NAMALWA (cell line): ENCODE results near the gene ABCA13.
A peak's percentile ranks its signal among the peaks of the same experiment; 100 is the strongest.
"Not testable (repeated sequence)": the region's sequence is repeated elsewhere in the genome, so short reads cannot be mapped to it uniquely, and the experiment has no call there.

Source experiments
- DNase-seq: peaks from one replicate; pipeline ENCODE4 v3.0.0-alpha.2; 2015; ENCODE audit warnings: low spot score

ABCA13 gene, protein sequence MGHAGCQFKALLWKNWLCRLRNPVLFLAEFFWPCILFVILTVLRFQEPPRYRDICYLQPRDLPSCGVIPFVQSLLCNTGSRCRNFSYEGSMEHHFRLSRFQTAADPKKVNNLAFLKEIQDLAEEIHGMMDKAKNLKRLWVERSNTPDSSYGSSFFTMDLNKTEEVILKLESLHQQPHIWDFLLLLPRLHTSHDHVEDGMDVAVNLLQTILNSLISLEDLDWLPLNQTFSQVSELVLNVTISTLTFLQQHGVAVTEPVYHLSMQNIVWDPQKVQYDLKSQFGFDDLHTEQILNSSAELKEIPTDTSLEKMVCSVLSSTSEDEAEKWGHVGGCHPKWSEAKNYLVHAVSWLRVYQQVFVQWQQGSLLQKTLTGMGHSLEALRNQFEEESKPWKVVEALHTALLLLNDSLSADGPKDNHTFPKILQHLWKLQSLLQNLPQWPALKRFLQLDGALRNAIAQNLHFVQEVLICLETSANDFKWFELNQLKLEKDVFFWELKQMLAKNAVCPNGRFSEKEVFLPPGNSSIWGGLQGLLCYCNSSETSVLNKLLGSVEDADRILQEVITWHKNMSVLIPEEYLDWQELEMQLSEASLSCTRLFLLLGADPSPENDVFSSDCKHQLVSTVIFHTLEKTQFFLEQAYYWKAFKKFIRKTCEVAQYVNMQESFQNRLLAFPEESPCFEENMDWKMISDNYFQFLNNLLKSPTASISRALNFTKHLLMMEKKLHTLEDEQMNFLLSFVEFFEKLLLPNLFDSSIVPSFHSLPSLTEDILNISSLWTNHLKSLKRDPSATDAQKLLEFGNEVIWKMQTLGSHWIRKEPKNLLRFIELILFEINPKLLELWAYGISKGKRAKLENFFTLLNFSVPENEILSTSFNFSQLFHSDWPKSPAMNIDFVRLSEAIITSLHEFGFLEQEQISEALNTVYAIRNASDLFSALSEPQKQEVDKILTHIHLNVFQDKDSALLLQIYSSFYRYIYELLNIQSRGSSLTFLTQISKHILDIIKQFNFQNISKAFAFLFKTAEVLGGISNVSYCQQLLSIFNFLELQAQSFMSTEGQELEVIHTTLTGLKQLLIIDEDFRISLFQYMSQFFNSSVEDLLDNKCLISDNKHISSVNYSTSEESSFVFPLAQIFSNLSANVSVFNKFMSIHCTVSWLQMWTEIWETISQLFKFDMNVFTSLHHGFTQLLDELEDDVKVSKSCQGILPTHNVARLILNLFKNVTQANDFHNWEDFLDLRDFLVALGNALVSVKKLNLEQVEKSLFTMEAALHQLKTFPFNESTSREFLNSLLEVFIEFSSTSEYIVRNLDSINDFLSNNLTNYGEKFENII (N-terminal part only)

DNA sequence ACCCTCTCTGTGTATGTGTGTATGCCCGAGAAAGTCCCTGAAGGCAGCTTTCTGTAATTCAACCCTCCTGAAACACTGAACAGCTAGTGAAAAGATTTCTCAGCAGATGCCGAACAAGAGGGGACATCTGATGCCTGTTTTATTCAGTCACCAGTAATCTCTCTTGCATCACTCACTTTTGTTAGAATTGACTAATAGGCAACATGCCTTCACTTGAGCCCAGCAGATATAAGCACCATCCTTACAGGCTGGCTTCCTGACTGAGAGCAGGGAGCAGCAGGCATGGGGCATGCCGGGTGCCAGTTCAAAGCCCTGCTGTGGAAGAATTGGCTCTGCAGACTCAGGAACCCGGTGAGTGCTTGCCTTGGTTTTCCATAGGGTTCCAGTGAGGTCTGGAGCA is at the start of gene ABCA13:
Gene ABCA13, plus strand, starts transcription at position 257 of the 400 bp plus-strand sequence. Its CDS starts 26 bp downstream, at position 283.
- no peak for DNase-seq

GRCh38 chr7:48126037-48126436 is 45.2 kb upstream of the ABCA13 start:
- DNase-seq = no peak

DNA sequence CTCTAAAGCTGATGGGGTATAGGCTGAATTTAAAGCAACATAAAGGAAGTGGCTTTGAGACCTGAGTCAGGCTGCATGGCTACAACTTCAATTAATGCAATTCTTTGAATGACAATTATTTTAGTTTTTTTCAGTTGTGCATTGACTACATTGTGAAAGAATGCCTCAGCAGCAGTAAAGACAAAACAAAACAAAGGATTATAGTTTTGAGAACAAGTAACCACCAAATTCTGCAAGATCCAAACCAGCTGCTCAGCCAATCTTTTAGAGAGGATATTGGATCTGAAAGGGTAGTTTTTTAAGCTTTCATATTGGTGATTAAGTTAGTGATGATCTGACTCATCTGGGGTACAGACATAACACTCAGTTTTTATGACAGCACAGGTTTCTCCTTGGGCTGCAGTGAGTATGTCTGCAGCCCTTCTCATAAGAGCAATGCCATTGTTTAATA is 40.6 kb upstream of the ABCA13 start:
- DNase-seq = no peak

DNA sequence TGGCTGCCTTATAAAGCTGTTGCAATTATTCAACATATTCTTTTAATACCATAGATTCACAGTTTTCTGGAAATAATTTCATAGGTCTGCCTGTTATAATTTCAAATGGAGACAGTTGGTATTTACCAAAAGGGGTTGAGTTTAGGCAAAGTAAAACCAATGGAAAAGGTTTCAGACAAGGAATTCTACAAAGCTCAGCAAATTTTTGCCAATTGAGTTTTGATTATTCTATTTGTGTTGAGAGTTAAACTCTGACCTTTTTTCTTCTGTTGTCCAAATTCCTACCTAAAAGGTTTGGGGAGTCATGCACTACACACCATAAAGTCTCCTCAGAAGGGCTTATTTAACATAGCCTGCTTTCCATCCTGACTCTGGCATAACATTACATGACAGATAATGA is 38.5 kb upstream of the ABCA13 start:
- no peak for DNase-seq

DNA sequence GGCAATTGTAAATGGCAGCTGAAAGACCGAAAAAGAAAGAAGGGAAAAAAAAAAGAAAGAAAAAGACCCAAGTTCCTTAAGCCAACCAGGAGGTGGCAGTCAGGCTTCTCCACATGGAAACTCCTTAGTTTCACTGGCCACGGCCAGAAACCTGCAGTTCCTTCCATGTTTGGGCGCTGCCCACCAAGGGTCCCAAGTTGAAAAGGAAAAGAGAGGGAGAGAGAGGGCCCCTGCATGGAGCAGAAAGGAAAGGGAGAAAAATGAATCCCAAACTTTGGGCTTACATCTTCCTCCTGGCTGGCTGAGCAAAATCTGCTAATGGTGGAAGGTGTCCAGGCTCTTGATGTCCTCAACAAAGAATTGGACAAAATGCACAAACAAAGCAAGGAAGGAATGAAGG is 31.8 kb upstream of the ABCA13 start:
- no peak for DNase-seq

GRCh38 chr7:48140001-48140681 is 31.1 kb upstream of the ABCA13 start:
- no peak for DNase-seq

GRCh38 chr7:48141521-48141920 is 29.7 kb upstream of the ABCA13 start:
- DNase-seq = no peak

GRCh38 chr7:48144291-48144768 is 26.9 kb upstream of the ABCA13 start:
- DNase-seq = no peak

DNA sequence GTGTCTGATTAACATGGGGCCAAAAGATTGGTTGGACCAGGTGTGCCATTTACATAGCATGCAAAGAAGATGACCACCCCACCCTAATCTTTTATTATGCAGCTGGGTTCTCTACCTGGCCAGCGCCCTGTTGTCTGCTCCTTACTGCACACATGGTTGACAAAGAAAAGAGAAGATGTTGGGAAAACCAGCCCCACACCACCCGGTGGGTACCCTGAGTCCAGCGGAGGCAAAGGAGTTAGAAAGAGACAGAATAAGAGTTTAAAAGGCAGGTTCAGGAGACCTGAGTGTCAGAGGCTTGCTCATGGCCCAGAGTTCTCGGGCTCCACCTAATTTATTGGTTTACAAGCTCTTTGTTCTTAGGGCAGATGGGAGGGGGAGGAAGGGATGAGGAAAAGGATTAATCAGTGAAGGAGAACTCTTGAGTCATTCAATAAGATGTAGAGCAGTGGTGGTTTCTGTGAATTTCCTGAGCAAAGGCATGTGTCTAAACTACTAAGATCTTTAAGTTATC is 24.1 kb upstream of the ABCA13 start:
- DNase-seq = no peak

- not testable (repeated sequence) for DNase-seq
These were observed 23.6 kb upstream of the ABCA13 start for GRCh38 chr7:48147690-48148089.

GRCh38 chr7:48148311-48148710 is 22.9 kb upstream of the ABCA13 start:
- no peak for DNase-seq

DNA sequence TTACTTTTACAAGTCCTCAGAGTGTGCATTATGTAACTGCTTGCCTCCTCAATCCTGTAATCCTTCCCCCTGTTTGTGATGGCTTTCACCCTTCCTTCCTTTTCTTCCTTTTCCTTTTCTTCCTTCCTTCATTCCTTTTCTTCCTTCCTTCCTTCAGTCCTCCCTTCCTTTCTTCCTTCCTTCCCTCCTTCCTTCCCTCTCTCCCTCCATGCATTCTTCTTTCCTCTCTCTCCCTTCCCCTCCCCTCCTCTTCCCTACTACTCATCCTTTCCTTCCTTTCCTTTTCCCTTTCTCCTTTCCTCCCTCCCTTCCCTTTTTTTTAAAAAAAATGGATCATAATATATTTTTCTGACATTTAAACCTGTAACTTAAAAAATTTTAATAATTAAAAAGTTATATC is 22.2 kb upstream of the ABCA13 start:
- DNase-seq = no peak

- no peak for DNase-seq
These were observed 21.2 kb upstream of the ABCA13 start for GRCh38 chr7:48150086-48150485.

GRCh38 chr7:48154792-48155413 is 16.4 kb upstream of the ABCA13 start:
- DNase-seq = peak; percentile 68

- no peak for DNase-seq
These were observed 12.9 kb upstream of the ABCA13 start for GRCh38 chr7:48158404-48158803.

- no peak for DNase-seq
These were observed 9.7 kb upstream of the ABCA13 start for GRCh38 chr7:48161407-48162125.

- no peak for DNase-seq
These were observed 6.1 kb upstream of the ABCA13 start for GRCh38 chr7:48165157-48165556.

- DNase-seq = peak; percentile 37
These were observed 3.1 kb upstream of the ABCA13 start for GRCh38 chr7:48168159-48168558.

GRCh38 chr7:48170506-48170905 is 752 bp upstream of the ABCA13 start:
- DNase-seq = no peak

GRCh38 chr7:48173313-48173712 is 2.1 kb downstream of the ABCA13 start:
- DNase-seq = no peak
